Endodermal cell (in vitro differentiated cells): ENCODE results near the gene CHST11. TPM values are rescaled to one million over a fixed set of nuclear protein-coding genes. Genes with fewer than 3 reads are reported as not detected.

Experiments
- DNase-seq: peaks from one replicate; pipeline ENCODE4 v3.0.0-alpha.2; 2017
- H3K27ac ChIP-seq: 2 replicates; pipeline ENCODE4 v1.5.1; 2013; ENCODE audit warnings: mild to moderate bottlenecking, low read depth, low read length, moderate library complexity
- H3K27me3 ChIP-seq: 2 replicates; pipeline ENCODE4 v1.6.1; 2013; ENCODE audit warnings: mild to moderate bottlenecking, low read length, moderate library complexity; ENCODE audit not compliant: insufficient read depth, control insufficient read depth, poor library complexity, severe bottlenecking
- H3K36me3 ChIP-seq: 2 replicates; pipeline ENCODE4 v1.7.0; 2013; ENCODE audit warnings: mild to moderate bottlenecking, low read length, moderate library complexity; ENCODE audit not compliant: control insufficient read depth, insufficient read depth
- H3K4me1 ChIP-seq: one replicate; pipeline ENCODE4 v1.7.0; 2013; ENCODE audit warnings: low read length; ENCODE audit not compliant: control insufficient read depth, insufficient read depth
- H3K4me3 ChIP-seq: 2 replicates; pipeline ENCODE4 v1.5.1; 2013; ENCODE audit warnings: mild to moderate bottlenecking, low read length, moderate library complexity
- H3K9ac ChIP-seq: 2 replicates; pipeline ENCODE4 v1.6.1; 2013; ENCODE audit warnings: mild to moderate bottlenecking, low read length, moderate library complexity; ENCODE audit not compliant: poor library complexity, severe bottlenecking; ENCODE audit errors: extremely low read depth
- H3K9me3 ChIP-seq: 2 replicates; pipeline ENCODE4 v1.6.1; 2013; ENCODE audit warnings: mild to moderate bottlenecking, low read length, moderate library complexity; ENCODE audit not compliant: control insufficient read depth
- H3K27ac Mint-ChIP-seq: 2 replicates; pipeline ENCODE4 v1.8.0; 2020; ENCODE audit warnings: mixed read lengths
- H3K27me3 Mint-ChIP-seq: 2 replicates; pipeline ENCODE4 v1.8.0; 2021; ENCODE audit warnings: mild to moderate bottlenecking, mixed read lengths; ENCODE audit not compliant: insufficient read depth
- H3K36me3 Mint-ChIP-seq: 2 replicates; pipeline ENCODE4 v1.8.0; 2020; ENCODE audit warnings: low read depth, mixed read lengths
- H3K4me1 Mint-ChIP-seq: 2 replicates; pipeline ENCODE4 v1.8.0; 2020; ENCODE audit warnings: mixed read lengths
- H3K4me3 Mint-ChIP-seq: 2 replicates; pipeline ENCODE4 v1.8.0; 2020; ENCODE audit warnings: mild to moderate bottlenecking, moderate library complexity, mixed read lengths
- H3K9me3 Mint-ChIP-seq: 2 replicates; pipeline ENCODE4 v1.8.0; 2020; ENCODE audit warnings: mild to moderate bottlenecking, mixed read lengths
- CTCF ChIP-seq: fragments of 200-600 bp; sonication (generic); conservative IDR thresholded peaks from 2 replicates; pipeline ENCODE4 v1.5.0; 2021; ENCODE audit warnings: antibody characterized with exemption, mild to moderate bottlenecking
- WGBS, 2 experiments: methylation state at CpG; one replicate each; pipeline versions ENCODE4 v1.1.5 to v1.1.7; 2013; ENCODE audit warnings: missing lambda C conversion rate in 2 of 2, mixed read lengths in 1 of 2; ENCODE audit not compliant: insufficient coverage in 1 of 2, insufficient read length in 1 of 2; 5-methylcytosine and 5-hydroxymethylcytosine counted together
- total RNA-seq, 2 donors: library from RNA; stranded (reverse); fragmentation: NEBNext Ultra II Directional in 1 of 2; extraction: Animal tissue kit (Norgen Biotek cat#: 25700) in 1 of 2; gene quantifications; 2 replicates in 1 of 2; 3 replicates in 1 of 2; pipeline ENCODE4 v1.2.1, GENCODE V29; 2021

The CHST11 gene
- total RNA-seq, 2 donors from 2014 or later = 30.7 to 36.2 TPM

GRCh38 chr12:104477510-104478390, 21.0 kb downstream of the CHST11 start:
- H3K9me3 ChIP-seq = peaks cover 9% of the 10 kb centered on the region
- Mint-ChIP-seq H3K36me3 (peaks cover 20% of the 10 kb centered on the region), H3K27ac (no peak overlapping the region), H3K9me3 (peaks cover 3% of the 10 kb centered on the region), H3K27me3 (no peaks in the 10 kb centered on the region), H3K4me3 (no peak overlapping the region), H3K4me1 (peaks cover 25% of the 10 kb centered on the region)
- H3K4me3 ChIP-seq = no peak overlapping the region
- H3K9ac ChIP-seq = no peak overlapping the region
- TF ChIP-seq CTCF = no peak
- H3K36me3 ChIP-seq = peaks cover 20% of the 10 kb centered on the region
- DNase-seq = no peak
- H3K4me1 ChIP-seq = no peaks in the 10 kb centered on the region
- no peak overlapping the region for H3K27ac ChIP-seq
- WGBS, 2 experiments = 95 to 100% methylated on average over 3 to 6 of the region's 6 CpGs
- H3K27me3 ChIP-seq = no peaks in the 10 kb centered on the region

- no peak overlapping the region for H3K27ac Mint-ChIP-seq
- H3K4me3 Mint-ChIP-seq = no peak overlapping the region
- no peak overlapping the region for H3K4me3 ChIP-seq
- peaks cover 18% of the 10 kb centered on the region for H3K4me1 Mint-ChIP-seq
- no peak for TF ChIP-seq CTCF
- no peaks in the 10 kb centered on the region for H3K4me1 ChIP-seq
- peaks cover 22% of the 10 kb centered on the region for H3K36me3 ChIP-seq
- H3K9me3 ChIP-seq = peaks cover 9% of the 10 kb centered on the region
- no peaks in the 10 kb centered on the region for H3K27me3 Mint-ChIP-seq
- 95 to 100% methylated on average over 5 to 8 of the region's 8 CpGs for WGBS, 2 experiments
- peaks cover 22% of the 10 kb centered on the region for H3K36me3 Mint-ChIP-seq
- DNase-seq = no peak
- H3K27me3 ChIP-seq = no peaks in the 10 kb centered on the region
- H3K27ac ChIP-seq = no peak overlapping the region
- H3K9me3 Mint-ChIP-seq = peaks cover 3% of the 10 kb centered on the region
- H3K9ac ChIP-seq = no peak overlapping the region
Measured at GRCh38 chr12:104478396-104479122, 21.8 kb downstream of the CHST11 start.

- Mint-ChIP-seq H3K27ac (no peak overlapping the region), H3K27me3 (no peaks in the 10 kb centered on the region), H3K4me1 (peaks cover 11% of the 10 kb centered on the region), H3K4me3 (no peak overlapping the region), H3K36me3 (peaks cover 25% of the 10 kb centered on the region), H3K9me3 (peaks cover 3% of the 10 kb centered on the region)
- peaks cover 9% of the 10 kb centered on the region for H3K9me3 ChIP-seq
- no peak overlapping the region for H3K27ac ChIP-seq
- H3K4me1 ChIP-seq = no peaks in the 10 kb centered on the region
- no peaks in the 10 kb centered on the region for H3K27me3 ChIP-seq
- no peak for DNase-seq
- WGBS, 2 experiments = 98% methylated on average over 3 of the region's 3 CpGs; no CpG with 5 or more reads in 1 of the 2 experiments
- TF ChIP-seq CTCF = no peak
- peaks cover 22% of the 10 kb centered on the region for H3K36me3 ChIP-seq
- no peak overlapping the region for H3K4me3 ChIP-seq
- H3K9ac ChIP-seq = no peak overlapping the region
Measured at GRCh38 chr12:104479123-104479662, 22.4 kb downstream of the CHST11 start.
